ELF-1 (cell line): ENCODE data around the gene CDRT15L2.
"Not testable (repeated sequence)": the region's sequence is repeated elsewhere in the genome, so short reads cannot be mapped to it uniquely, and the experiment has no call there.

Experiments
- DNase-seq: peaks from one replicate; pipeline ENCODE4 v3.0.0-alpha.2; 2016; ENCODE audit warnings: low read depth, low spot score

Gene CDRT15L2

GRCh38 chr17:20579424-20579823, at the start of gene CDRT15L2:
Gene CDRT15L2 (plus strand): TSS chr17:20579724. CDS start chr17:20579744, 20 bp downstream.
- not testable (repeated sequence) for DNase-seq

- not testable (repeated sequence) for DNase-seq
These were observed 49.4 kb upstream of the CDRT15L2 start for GRCh38 chr17:20530104-20530503.

- DNase-seq: not testable (repeated sequence)
These were observed 46.9 kb upstream of the CDRT15L2 start for GRCh38 chr17:20532544-20533090.

GRCh38 chr17:20533206-20533605, 46.3 kb upstream of the CDRT15L2 start:
- DNase-seq: not testable (repeated sequence)

- DNase-seq: not testable (repeated sequence)
These were observed 44.6 kb upstream of the CDRT15L2 start for GRCh38 chr17:20534711-20535550.

- DNase-seq: not testable (repeated sequence)
These were observed 39.1 kb upstream of the CDRT15L2 start for GRCh38 chr17:20540414-20540813.

- not testable (repeated sequence) for DNase-seq
These were observed 38.7 kb upstream of the CDRT15L2 start for GRCh38 chr17:20540865-20541264.

- DNase-seq: not testable (repeated sequence)
These were observed 37.5 kb upstream of the CDRT15L2 start for GRCh38 chr17:20541853-20542546.

- not testable (repeated sequence) for DNase-seq
These were observed 31.6 kb upstream of the CDRT15L2 start for GRCh38 chr17:20547923-20548322.

- DNase-seq: not testable (repeated sequence)
These were observed 26.6 kb upstream of the CDRT15L2 start for GRCh38 chr17:20552920-20553319.

- DNase-seq: not testable (repeated sequence)
These were observed 24.8 kb upstream of the CDRT15L2 start for GRCh38 chr17:20554728-20555127.

- DNase-seq: not testable (repeated sequence)
These were observed 24.2 kb upstream of the CDRT15L2 start for GRCh38 chr17:20555135-20556010.

GRCh38 chr17:20558096-20558495, 21.4 kb upstream of the CDRT15L2 start:
- DNase-seq: not testable (repeated sequence)

GRCh38 chr17:20559018-20559417, 20.5 kb upstream of the CDRT15L2 start:
- DNase-seq: not testable (repeated sequence)

- DNase-seq: no peak
These were observed 16.9 kb upstream of the CDRT15L2 start for GRCh38 chr17:20562587-20562986.

GRCh38 chr17:20565245-20565644, 14.3 kb upstream of the CDRT15L2 start:
- DNase-seq: peak; percentile 18

- no peak for DNase-seq
These were observed 13.8 kb upstream of the CDRT15L2 start for GRCh38 chr17:20565711-20566110.

- DNase-seq: not testable (repeated sequence)
These were observed 12.8 kb upstream of the CDRT15L2 start for GRCh38 chr17:20566736-20567135.

- DNase-seq: not testable (repeated sequence)
These were observed 12.1 kb upstream of the CDRT15L2 start for GRCh38 chr17:20567421-20567820.

- DNase-seq: not testable (repeated sequence)
These were observed 10.9 kb upstream of the CDRT15L2 start for GRCh38 chr17:20568604-20569003.

GRCh38 chr17:20571653-20572052, 7.9 kb upstream of the CDRT15L2 start:
- not testable (repeated sequence) for DNase-seq
